Skeletal muscle tissue (tissue), 4 donors: ENCODE data around the gene FTSJ3. TPM values are rescaled to one million over a fixed set of nuclear protein-coding genes. Genes with fewer than 3 reads are reported as not detected.

Source experiments
- H3K27ac ChIP-seq: one replicate; pipeline ENCODE4 v1.7.0; 2013; ENCODE audit warnings: mild to moderate bottlenecking, low read depth, low read length, inconsistent platforms
- H3K27me3 ChIP-seq, 3 donors: one replicate each; pipeline ENCODE4 v1.7.0; 2013; ENCODE audit warnings: low read length in 3 of 3; ENCODE audit not compliant: control insufficient read depth in 3 of 3, insufficient read depth in 3 of 3
- H3K36me3 ChIP-seq, 3 donors: one replicate each; pipeline ENCODE4 v1.7.0; 2013; ENCODE audit warnings: low read length in 3 of 3; ENCODE audit not compliant: control insufficient read depth in 3 of 3, insufficient read depth in 3 of 3
- H3K4me1 ChIP-seq, 3 donors: one replicate each; pipeline ENCODE4 v1.7.0; 2013; ENCODE audit warnings: low read length in 3 of 3, mild to moderate bottlenecking in 3 of 3; ENCODE audit not compliant: control insufficient read depth in 3 of 3, insufficient read depth in 3 of 3
- H3K4me3 ChIP-seq, 3 donors: one replicate each; pipeline ENCODE4 v1.7.0; 2013; ENCODE audit warnings: low read length in 3 of 3
- H3K9ac ChIP-seq, 3 donors: one replicate each; pipeline ENCODE4 v1.7.0; 2013; ENCODE audit warnings: low read length in 3 of 3, mild to moderate bottlenecking in 3 of 3, moderate library complexity in 2 of 3, low read depth in 1 of 3
- H3K9me3 ChIP-seq, 3 donors: one replicate each; pipeline ENCODE4 v1.7.0; 2013; ENCODE audit warnings: low read length in 3 of 3; ENCODE audit not compliant: control insufficient read depth in 3 of 3
- total RNA-seq: library from RNA; depleted of rRNA; stranded (reverse); fragments of >200 nt; gene quantifications from one replicate; pipeline ENCODE4 v1.2.3, GENCODE V29; 2014
- donor health status: Osteomylitis.

Gene FTSJ3
- total RNA-seq, 1 donor from 2014 or later: 62.6 TPM

- no peak overlapping the region for H3K9ac ChIP-seq
- H3K4me1 ChIP-seq: peaks cover 10 to 26% (median 13%) of the 10 kb centered on the region in 3 donors
- H3K27me3 ChIP-seq: no peaks in the 10 kb centered on the region
- H3K36me3 ChIP-seq: peaks cover 0 to 11% (median 8%) of the 10 kb centered on the region in 3 donors
- no peaks in the 10 kb centered on the region for H3K9me3 ChIP-seq
- no peak overlapping the region for H3K27ac ChIP-seq
- no peak overlapping the region for H3K4me3 ChIP-seq
Observed at GRCh38 chr17:63780507-63780906, 47.0 kb downstream of the FTSJ3 start.

GRCh38 chr17:63775420-63775819, 52.0 kb downstream of the FTSJ3 start:
- H3K27me3 ChIP-seq: no peaks in the 10 kb centered on the region
- peaks cover 22 to 38% (median 24%) of the 10 kb centered on the region in 3 donors for H3K4me1 ChIP-seq
- H3K4me3 ChIP-seq: peak overlapping the region; percentile 83 to 95 (median 92)
- peaks cover 0 to 7% (median 7%) of the 10 kb centered on the region in 3 donors for H3K36me3 ChIP-seq
- peak overlapping the region; percentile 97 for H3K9ac ChIP-seq
- H3K27ac ChIP-seq: no peak overlapping the region
- no peaks in the 10 kb centered on the region for H3K9me3 ChIP-seq

GRCh38 chr17:63774969-63775265, 52.5 kb downstream of the FTSJ3 start:
- Histone ChIP-seq H3K9me3 (no peaks in the 10 kb centered on the region), H3K36me3 (peaks cover 0 to 7% (median 5%) of the 10 kb centered on the region in 3 donors), H3K4me3 (peak overlapping the region; percentile 83 to 95 (median 92)), H3K27ac (peak overlapping the region; percentile 98), H3K9ac (peak overlapping the region; percentile 97), H3K27me3 (no peaks in the 10 kb centered on the region), H3K4me1 (peaks cover 22 to 36% (median 25%) of the 10 kb centered on the region in 3 donors)

- Histone ChIP-seq H3K27me3 (no peaks in the 10 kb centered on the region), H3K9me3 (no peaks in the 10 kb centered on the region), H3K36me3 (peaks cover 0 to 7% (median 2%) of the 10 kb centered on the region in 3 donors), H3K4me3 (peak within 1 kb of the TSS; percentile 86 to 98 (median 92)), H3K9ac (peak within 1 kb of the TSS; percentile 97 to 99 (median 99)), H3K27ac (peak within 1 kb of the TSS; percentile 98), H3K4me1 (peaks cover 22 to 36% (median 25%) of the 10 kb centered on the region in 3 donors)
Observed at GRCh38 chr17:63774141-63774968, 53.1 kb downstream of the FTSJ3 start, which contains the start of gene DDX42. TSS of gene DDX42 (plus strand) at chr17:63774170. CDS start at chr17:63787050, 12,880 bp downstream.

GRCh38 chr17:63773272-63774140, 54.0 kb downstream of the FTSJ3 start, which contains the start of gene CCDC47:
TSS of gene CCDC47 (minus strand) at chr17:63773597. CDS start at chr17:63766175, 7,422 bp downstream.
- no peaks in the 10 kb centered on the region for H3K9me3 ChIP-seq
- peak within 1 kb of the TSS; percentile 98 for H3K27ac ChIP-seq
- H3K4me1 ChIP-seq: peaks cover 22 to 35% (median 25%) of the 10 kb centered on the region in 3 donors
- peaks cover 0 to 7% (median 4%) of the 10 kb centered on the region in 3 donors for H3K36me3 ChIP-seq
- H3K9ac ChIP-seq: peak within 1 kb of the TSS; percentile 97 to 99 (median 99)
- H3K4me3 ChIP-seq: peak within 1 kb of the TSS; percentile 86 to 98 (median 92)
- no peaks in the 10 kb centered on the region for H3K27me3 ChIP-seq

- peak overlapping the region; percentile 83 to 98 (median 92) for H3K4me3 ChIP-seq
- H3K9ac ChIP-seq: peak overlapping the region; percentile 97 to 99 (median 99)
- H3K36me3 ChIP-seq: peaks cover 0 to 4% (median under 1%) of the 10 kb centered on the region in 3 donors
- peaks cover 17 to 29% (median 25%) of the 10 kb centered on the region in 3 donors for H3K4me1 ChIP-seq
- H3K27ac ChIP-seq: peak overlapping the region; percentile 98
- H3K27me3 ChIP-seq: no peaks in the 10 kb centered on the region
- H3K9me3 ChIP-seq: no peaks in the 10 kb centered on the region
Observed at GRCh38 chr17:63772801-63773271, 54.6 kb downstream of the FTSJ3 start.

Other genes starting within 250 kb of the FTSJ3 start
- gene TACO1, start 226.8 kb downstream of the FTSJ3 start, total RNA-seq: 14.6 TPM
- 25.1 TPM for gene MAP3K3, start 205.2 kb downstream of the FTSJ3 start, total RNA-seq
- gene LIMD2, start 127.5 kb downstream of the FTSJ3 start, total RNA-seq: 3.7 TPM
- gene STRADA, start 85.9 kb downstream of the FTSJ3 start, total RNA-seq: 13.6 TPM
- 43.8 TPM for gene CCDC47, start 54.1 kb downstream of the FTSJ3 start, total RNA-seq
- 69.9 TPM for gene DDX42, start 53.5 kb downstream of the FTSJ3 start, total RNA-seq
- 41.2 TPM for gene PSMC5, start 232 bp downstream of the FTSJ3 start, total RNA-seq
- 44.4 TPM for gene SMARCD2, start 15.0 kb upstream of the FTSJ3 start, total RNA-seq
- not detected for gene CSH2, start 46.0 kb upstream of the FTSJ3 start, total RNA-seq
- not detected for gene GH2, start 54.3 kb upstream of the FTSJ3 start, total RNA-seq
- gene CSH1, start 68.9 kb upstream of the FTSJ3 start, total RNA-seq: not detected
- gene CSHL1, start 83.6 kb upstream of the FTSJ3 start, total RNA-seq: not detected
- gene GH1, start 91.2 kb upstream of the FTSJ3 start, total RNA-seq: not detected
- 2.1 TPM for gene CD79B, start 104.7 kb upstream of the FTSJ3 start, total RNA-seq
- gene SCN4A, start 145.3 kb upstream of the FTSJ3 start, total RNA-seq: 32.9 TPM
- not detected for gene PRR29, start 170.7 kb upstream of the FTSJ3 start, total RNA-seq
- gene ICAM2, start 193.0 kb upstream of the FTSJ3 start, total RNA-seq: 43.3 TPM